KOPT-K1 (cell line): ENCODE data around the gene GRWD1.
"Not testable (repeated sequence)": the region's sequence is repeated elsewhere in the genome, so short reads cannot be mapped to it uniquely, and the experiment has no call there.

Experiments
- H3K27ac ChIP-seq: fragments of 200-600 bp; sonication (generic); 2 replicates; pipeline ENCODE4 v1.5.1; 2016; ENCODE audit warnings: antibody characterized with exemption, mild to moderate bottlenecking, low read depth, low read length; ENCODE audit not compliant: poor library complexity, severe bottlenecking
- H3K36me3 ChIP-seq: fragments of 200-600 bp; sonication (generic); 2 replicates; pipeline ENCODE4 v1.5.1; 2017; ENCODE audit warnings: antibody characterized with exemption, mild to moderate bottlenecking, low read length, moderate library complexity; ENCODE audit not compliant: insufficient read depth
- H3K9me3 ChIP-seq: fragments of 200-600 bp; sonication (generic); 2 replicates; pipeline ENCODE4 v1.5.1; 2017; ENCODE audit warnings: antibody characterized with exemption, low read length, mild to moderate bottlenecking; ENCODE audit not compliant: insufficient read depth, poor library complexity, severe bottlenecking

The GRWD1 gene

GRCh38 chr19:48478339-48479256 is 32.8 kb downstream of the GRWD1 start:
- peaks cover 85% of the 10 kb centered on the region for H3K36me3 ChIP-seq
- H3K9me3 ChIP-seq = no peaks in the 10 kb centered on the region
- no peak overlapping the region for H3K27ac ChIP-seq

DNA sequence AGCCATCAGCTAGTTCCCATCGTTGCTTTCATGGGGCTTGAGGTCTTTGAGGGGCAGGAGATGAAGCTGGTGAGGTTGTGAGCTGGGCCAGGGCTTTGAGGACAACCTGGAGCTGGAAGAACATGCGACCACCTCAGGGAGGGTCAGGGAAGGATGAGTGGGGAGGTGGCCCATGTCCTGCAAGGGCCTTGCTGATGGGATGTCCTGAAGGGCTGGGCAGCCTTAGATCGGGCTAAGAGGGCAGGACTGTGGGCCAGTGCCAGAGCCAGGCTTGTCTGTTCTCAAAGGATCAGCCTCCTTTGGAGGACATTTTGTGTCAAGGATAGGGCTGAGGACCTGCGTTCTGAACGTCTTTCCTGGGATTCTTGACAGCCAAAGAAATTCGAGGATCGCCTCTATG is 33.9 kb downstream of the GRWD1 start:
- Histone ChIP-seq H3K36me3 (peaks cover 75% of the 10 kb centered on the region), H3K27ac (no peak overlapping the region), H3K9me3 (no peaks in the 10 kb centered on the region)

DNA sequence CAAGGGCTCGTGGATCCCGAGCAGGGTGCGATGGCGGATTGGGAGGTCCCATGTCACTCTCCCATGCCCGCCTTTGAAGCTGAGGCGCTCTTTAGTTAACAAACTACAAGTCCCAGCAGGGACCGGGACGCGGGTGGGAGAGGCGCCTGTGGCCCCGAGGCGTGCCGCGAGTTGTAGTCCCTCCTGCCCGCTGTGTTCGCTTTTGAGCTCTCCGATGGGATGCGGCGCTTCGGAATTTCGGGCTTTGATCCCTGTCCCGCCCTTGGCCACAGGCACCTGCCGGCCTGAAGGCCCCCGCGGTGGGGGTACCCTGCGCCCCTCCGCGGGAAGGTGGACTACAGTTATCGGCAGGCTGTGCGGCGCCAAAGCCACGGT is 34.4 kb downstream of the GRWD1 start:
- H3K27ac ChIP-seq = no peak overlapping the region
- peaks cover 70% of the 10 kb centered on the region for H3K36me3 ChIP-seq

GRCh38 chr19:48480558-48481500 is 35.0 kb downstream of the GRWD1 start:
- H3K9me3 ChIP-seq = no peaks in the 10 kb centered on the region
- H3K36me3 ChIP-seq = peaks cover 63% of the 10 kb centered on the region
- no peak overlapping the region for H3K27ac ChIP-seq

More for the DNA sequence above, 34.4 kb downstream of the GRWD1 start:
- H3K9me3 ChIP-seq = no peaks in the 10 kb centered on the region

GRCh38 chr19:48481846-48482639 is 36.3 kb downstream of the GRWD1 start:
- Histone ChIP-seq H3K9me3 (no peaks in the 10 kb centered on the region), H3K36me3 (peaks cover 51% of the 10 kb centered on the region), H3K27ac (no peak overlapping the region)

- no peak overlapping the region for H3K27ac ChIP-seq
- H3K36me3 ChIP-seq = peaks cover 38% of the 10 kb centered on the region
- H3K9me3 ChIP-seq = no peaks in the 10 kb centered on the region
Measured at GRCh38 chr19:48483301-48483700, 37.5 kb downstream of the GRWD1 start.

- Histone ChIP-seq H3K27ac (no peak overlapping the region), H3K36me3 (peaks cover 28% of the 10 kb centered on the region), H3K9me3 (no peaks in the 10 kb centered on the region)
Measured at GRCh38 chr19:48484247-48484893, 38.6 kb downstream of the GRWD1 start.

GRCh38 chr19:48484931-48485612 is 39.3 kb downstream of the GRWD1 start:
- Histone ChIP-seq H3K36me3 (peaks cover 21% of the 10 kb centered on the region; the same call in 1 of the 2 replicates), H3K27ac (no peak overlapping the region), H3K9me3 (no peaks in the 10 kb centered on the region)

DNA sequence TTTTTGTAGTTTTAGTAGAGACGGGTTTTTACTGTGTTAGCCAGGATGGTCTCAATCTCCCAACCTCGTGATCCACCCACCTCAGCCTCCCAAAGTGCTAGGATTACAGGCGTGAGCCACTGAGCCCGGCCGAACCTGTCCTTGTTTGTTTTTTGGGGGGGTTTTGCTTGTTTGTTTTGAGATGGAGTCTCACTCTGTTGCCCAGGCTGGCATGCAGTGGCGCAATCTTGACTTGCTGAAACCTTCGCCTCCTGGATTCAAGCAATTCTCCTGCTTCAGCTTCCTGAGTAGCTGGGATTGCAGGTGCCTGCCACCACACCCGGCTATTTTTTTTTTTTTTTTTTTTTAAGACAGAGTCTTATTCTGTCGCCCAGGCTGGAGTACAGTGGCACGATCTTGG is 40.9 kb downstream of the GRWD1 start:
- not testable (repeated sequence) for H3K27ac ChIP-seq, H3K36me3 ChIP-seq, H3K9me3 ChIP-seq

DNA sequence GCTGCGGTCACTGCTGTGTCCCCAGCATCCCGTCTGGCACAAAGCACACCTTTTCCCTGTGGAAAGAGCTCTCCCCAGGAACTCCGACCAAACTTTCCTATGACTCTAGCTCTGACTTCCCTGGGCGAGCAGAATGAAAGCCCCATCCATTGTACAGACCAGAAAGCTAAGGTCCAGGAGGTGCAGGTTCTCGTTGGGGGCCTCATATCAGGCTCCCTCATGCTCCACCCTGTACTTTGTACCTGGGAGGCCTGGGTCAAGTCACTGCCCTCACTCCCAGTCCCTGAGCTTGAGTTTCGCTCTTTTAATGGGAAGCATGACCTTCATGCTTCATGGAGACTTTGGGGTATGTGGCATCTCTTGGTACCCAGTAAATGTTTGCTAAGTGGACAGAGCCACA is 41.8 kb downstream of the GRWD1 start:
- no peak overlapping the region for H3K27ac ChIP-seq
- no peaks in the 10 kb centered on the region for H3K36me3 ChIP-seq

DNA sequence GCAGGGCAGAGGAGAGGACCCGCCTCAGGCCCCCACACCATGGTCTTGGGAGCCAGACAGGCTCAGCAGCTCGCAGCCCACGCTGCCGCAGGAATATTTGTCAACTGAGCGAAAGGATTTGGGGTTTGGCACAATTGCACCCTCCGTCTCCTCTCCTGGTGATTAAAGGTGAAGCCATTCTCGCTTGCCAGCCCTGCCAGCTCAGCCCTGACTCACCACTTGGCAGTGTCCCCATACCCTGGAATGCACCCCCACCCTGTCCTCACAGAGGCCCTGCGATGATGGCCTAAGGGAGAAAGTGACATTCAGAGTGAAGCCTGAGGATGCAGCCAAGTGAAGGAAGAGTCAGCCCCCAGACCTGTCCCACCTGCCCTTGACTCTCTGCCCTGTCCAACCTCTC is 42.2 kb downstream of the GRWD1 start:
- H3K27ac ChIP-seq = no peak overlapping the region
- no peaks in the 10 kb centered on the region for H3K36me3 ChIP-seq
- H3K9me3 ChIP-seq = no peaks in the 10 kb centered on the region

More for the DNA sequence above, 41.8 kb downstream of the GRWD1 start:
- no peaks in the 10 kb centered on the region for H3K9me3 ChIP-seq

DNA sequence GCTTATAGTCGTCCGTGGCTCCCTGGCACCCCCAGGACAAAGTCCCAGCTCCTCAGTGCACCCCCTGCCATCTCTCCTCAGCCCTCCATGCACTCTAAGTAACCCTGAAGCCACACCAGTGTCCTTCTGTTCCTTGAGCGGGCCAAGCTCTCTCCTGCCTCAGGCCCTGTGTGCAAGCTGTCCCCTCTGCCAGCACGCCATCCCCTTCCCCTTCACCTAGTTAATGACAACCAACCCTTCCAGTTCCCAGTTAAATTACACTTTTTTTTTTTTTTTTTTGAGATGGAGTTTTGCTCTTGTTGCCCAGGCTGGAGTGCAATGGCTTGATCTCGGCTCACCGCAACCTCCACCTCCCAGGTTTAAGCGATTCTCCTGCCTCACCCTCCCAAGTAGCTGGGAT is 42.7 kb downstream of the GRWD1 start:
- H3K27ac ChIP-seq, H3K36me3 ChIP-seq, H3K9me3 ChIP-seq: not testable (repeated sequence)

GRCh38 chr19:48489608-48490216 is 43.9 kb downstream of the GRWD1 start:
- H3K9me3 ChIP-seq = no peaks in the 10 kb centered on the region
- no peak overlapping the region for H3K27ac ChIP-seq
- no peaks in the 10 kb centered on the region for H3K36me3 ChIP-seq
